GM12878 (cell line): ENCODE measurements around the gene ASS1. TPM values are rescaled to one million over a fixed set of nuclear protein-coding genes. Genes with fewer than 3 reads are reported as not detected.

Source experiments
- ATAC-seq: fragments of 200-7000 bp; cut with Tn5 transposase; 3 replicates; pipeline ENCODE4 v1.9.1; 2020; ENCODE audit warnings: mild to moderate bottlenecking, moderate library complexity
- BruUV-seq: library from RNA; stranded (reverse); fragments of 400-500 nt; replicated peaks from 2 replicates; lab custom pipeline; 2021; lab: Mats Ljungman, UMichigan
- CTCF ChIA-PET: fragments of 300-600 bp; sonication (Branson Sonifier 250); formaldehyde crosslinking; extraction: SDS; loops from one replicate; lab custom pipeline; 2021; ENCODE audit warnings: inconsistent platforms; lab: Yijun Ruan, JAX
- POLR2A ChIA-PET: fragments of 350-600 bp; formaldehyde crosslinking; extraction: SDS; loops from one replicate; lab custom pipeline; 2021; ENCODE audit warnings: inconsistent platforms; lab: Charles Lee
- RAD21 ChIA-PET: fragments of 300-600 bp; sonication (Branson Sonifier 250); formaldehyde crosslinking; loops from one replicate; lab custom pipeline; 2023; ENCODE audit warnings: antibody characterized with exemption; ENCODE audit not compliant: unreplicated experiment; lab: Charles Lee
- SMC1A ChIA-PET: fragments of 300-600 bp; sonication (Branson Sonifier 250); formaldehyde crosslinking; loops from one replicate; lab custom pipeline; 2023; ENCODE audit not compliant: unreplicated experiment, uncharacterized antibody; lab: Charles Lee
- DNase-seq: peaks from one replicate; pipeline ENCODE4 v3.0.0-alpha.2; 2011; ENCODE audit warnings: low read depth, low spot score
- FAIRE-seq: peaks from 3 replicates; lab custom pipeline; 2011; peaks lifted over from hg19 to GRCh38; lab: Jason Lieb, UNC
- H2AFZ ChIP-seq: 2 replicates; pipeline ENCODE4 v1.6.0; 2011; ENCODE audit warnings: low read depth, low read length, control low read depth; ENCODE audit not compliant: control insufficient read depth
- H3K27ac ChIP-seq: 2 replicates; pipeline ENCODE4 v1.5.1; 2011; ENCODE audit warnings: control low read depth; ENCODE audit not compliant: control insufficient read depth, insufficient read depth
- H3K27me3 ChIP-seq, 2 experiments: replicated peaks in 1 of 2; 2 replicates each; pipeline versions ENCODE4 v1.6.0 to v1.6.1; 2011; ENCODE audit warnings: low read length in 1 of 2; ENCODE audit not compliant: control insufficient read depth in 2 of 2, insufficient read depth in 2 of 2
- H3K36me3 ChIP-seq, 2 experiments: 2 replicates each; pipeline ENCODE4 v1.5.1; 2011; ENCODE audit warnings: low read length in 1 of 2; ENCODE audit not compliant: control insufficient read depth in 2 of 2, insufficient read depth in 2 of 2
- H3K4me1 ChIP-seq: 2 replicates; pipeline ENCODE4 v1.6.1; 2011; ENCODE audit warnings: mild to moderate bottlenecking, low read length, moderate library complexity, mixed read lengths; ENCODE audit not compliant: control insufficient read depth, insufficient read depth
- H3K4me2 ChIP-seq: 2 replicates; pipeline ENCODE4 v1.6.0; 2011; ENCODE audit warnings: control low read depth; ENCODE audit not compliant: control insufficient read depth, insufficient read depth
- H3K4me3 ChIP-seq: fragments of 200-600 bp; sonication (generic); 2 replicates; pipeline ENCODE4 v1.5.1; 2016
- H3K79me2 ChIP-seq: 2 replicates; pipeline ENCODE4 v1.6.0; 2011; ENCODE audit warnings: low read length; ENCODE audit not compliant: control insufficient read depth, insufficient read depth
- H3K9ac ChIP-seq: 2 replicates; pipeline ENCODE4 v1.8.0; 2011; ENCODE audit warnings: low read length, control low read depth, mixed read lengths; ENCODE audit not compliant: control insufficient read depth, insufficient read depth
- H3K9me3 ChIP-seq: replicated peaks from 3 replicates; pipeline ENCODE4 v1.5.1; 2011; ENCODE audit warnings: mild to moderate bottlenecking, low read length; ENCODE audit not compliant: control insufficient read depth, insufficient read depth
- H4K20me1 ChIP-seq: 2 replicates; pipeline ENCODE4 v1.6.0; 2011; ENCODE audit not compliant: control insufficient read depth, insufficient read depth
- ASH2L ChIP-seq: fragments of 300-600, 200-600 bp; sonication (generic); IDR thresholded peaks from 2 replicates; pipeline ENCODE4 v1.6.1; 2017; ENCODE audit warnings: low read depth, mild to moderate bottlenecking, borderline replicate concordance
- BHLHE40 ChIP-seq, 2 experiments: fragments of 450-650 bp in 1 of 2; IDR thresholded peaks; 2 replicates each; pipeline ENCODE4 v1.6.1; 2011 to 2017; ENCODE audit warnings: low read depth in 2 of 2, borderline replicate concordance in 1 of 2, improper control_type of control experiment in 1 of 2, low read length in 1 of 2, mild to moderate bottlenecking in 1 of 2
- CBFB ChIP-seq: IDR thresholded peaks from 2 replicates; pipeline ENCODE4 v1.6.1; 2016; ENCODE audit warnings: antibody characterized with exemption, low read depth
- EP300 ChIP-seq, 2 experiments: fragments of 150-350 bp in 1 of 2; IDR thresholded peaks; 2 replicates each; pipeline ENCODE4 v1.6.1; 2011 to 2012; ENCODE audit warnings: low read depth in 2 of 2, low read length in 2 of 2, borderline replicate concordance in 1 of 2, improper control_type of control experiment in 1 of 2, inconsistent platforms in 1 of 2; ENCODE audit not compliant: control insufficient read depth in 1 of 2
- FOS ChIP-seq: IDR thresholded peaks from 3 replicates; pipeline ENCODE4 v1.6.1; 2011; ENCODE audit warnings: borderline replicate concordance; ENCODE audit not compliant: insufficient read length; ENCODE audit errors: extremely low read depth
- HDGF ChIP-seq: fragments of 450-650 bp; IDR thresholded peaks from 2 replicates; pipeline ENCODE4 v1.6.1; 2016; ENCODE audit warnings: antibody characterized with exemption
- IKZF2 ChIP-seq, 2 experiments: fragments of 450-650 bp; IDR thresholded peaks; 2 replicates each; pipeline ENCODE4 v1.6.1; 2017; ENCODE audit warnings: mild to moderate bottlenecking in 2 of 2, moderate library complexity in 2 of 2
- JUND ChIP-seq: IDR thresholded peaks from 2 replicates; pipeline ENCODE4 v1.6.1; 2012; ENCODE audit warnings: low read depth, mild to moderate bottlenecking, low read length, improper control_type of control experiment, moderate library complexity
- SMARCA5 ChIP-seq: fragments of 450-650 bp; IDR thresholded peaks from 2 replicates; pipeline ENCODE4 v1.6.1; 2017; ENCODE audit warnings: mild to moderate bottlenecking
- WRNIP1 ChIP-seq: IDR thresholded peaks from 2 replicates; pipeline ENCODE4 v1.6.1; 2011; ENCODE audit warnings: low read depth, low read length, improper control_type of control experiment, borderline replicate concordance
- WGBS: methylation state at CpG from one replicate; pipeline ENCODE4 v1.1.6; 2016; ENCODE audit warnings: low lambda C conversion rate; ENCODE audit not compliant: insufficient replicate concordance, insufficient coverage; ENCODE audit errors: missing lambda C conversion rate; 5-methylcytosine and 5-hydroxymethylcytosine counted together
- in situ Hi-C: fragments of 300-500 bp; cut with MboI; formaldehyde crosslinking; loops from 9 replicates; pipeline ENCODE4 v1.14.3; 2018; ENCODE audit warnings: mixed read lengths
- intact Hi-C: fragments of 100-400 bp; cut with micrococcal nuclease; formaldehyde crosslinking; loops from one replicate; pipeline ENCODE4 v1.14.2; 2022; ENCODE audit not compliant: unreplicated experiment
- polyA plus RNA-seq, 11 experiments: library from polyadenylated mRNA; depleted of rRNA in 4 of 11; unstranded in 6 of 11; stranded (reverse) in 5 of 11; fragments of >200 nt; fragmentation: Nextera tagmentation in 4 of 11; fragmentation: Illumina TruSeq in 1 of 11; extraction: Ambion mirVana in 4 of 11; extraction: Trizol in 1 of 11; gene quantifications; 1 replicate in 1 of 11; 2 replicates in 10 of 11; pipeline versions ENCODE4 v1.2.1 to v1.2.3, GENCODE V29; 2011 to 2016; ENCODE audit warnings: inconsistent platforms in 2 of 11, missing spikeins in 2 of 11, low read depth in 1 of 11
- total RNA-seq, 4 experiments: library from RNA; depleted of rRNA in 3 of 4; stranded (reverse); fragments of >200 nt in 3 of 4; fragmentation: Illumina TruSeq in 1 of 4; extraction: Trizol in 1 of 4; gene quantifications; 2 replicates each; pipeline versions ENCODE4 v1.2.1 to v1.2.3, GENCODE V29; 2013 to 2021
- TF ChIP-seq, protein P1 (sequence below): fragments of 150-350 bp; IDR thresholded peaks from 2 replicates; pipeline ENCODE4 v1.6.1; 2014; ENCODE audit warnings: mild to moderate bottlenecking, low read depth, low read length
- TF ChIP-seq, protein P2 (sequence below): fragments of 450-650 bp; IDR thresholded peaks from 2 replicates; pipeline ENCODE4 v1.6.1; 2017; ENCODE audit warnings: low read depth, mild to moderate bottlenecking, moderate library complexity
- TF ChIP-seq, protein P3 (sequence below): fragments of 450-650 bp; IDR thresholded peaks from 2 replicates; pipeline ENCODE4 v1.6.1; 2018; ENCODE audit warnings: borderline replicate concordance, mild to moderate bottlenecking; ENCODE audit not compliant: partially characterized antibody
- TF ChIP-seq, protein P4 (sequence below): IDR thresholded peaks from 2 replicates; pipeline ENCODE4 v1.6.1; 2012; ENCODE audit warnings: mild to moderate bottlenecking, low read depth, low read length

Gene ASS1
- total and polyA plus RNA-seq, 10 of the 15 experiments (the other 5 are each of a cell fraction or from before 2014, with no cell fraction given): 0.10 to 6.1 (median 0.28) TPM; not detected in 3

DNA sequence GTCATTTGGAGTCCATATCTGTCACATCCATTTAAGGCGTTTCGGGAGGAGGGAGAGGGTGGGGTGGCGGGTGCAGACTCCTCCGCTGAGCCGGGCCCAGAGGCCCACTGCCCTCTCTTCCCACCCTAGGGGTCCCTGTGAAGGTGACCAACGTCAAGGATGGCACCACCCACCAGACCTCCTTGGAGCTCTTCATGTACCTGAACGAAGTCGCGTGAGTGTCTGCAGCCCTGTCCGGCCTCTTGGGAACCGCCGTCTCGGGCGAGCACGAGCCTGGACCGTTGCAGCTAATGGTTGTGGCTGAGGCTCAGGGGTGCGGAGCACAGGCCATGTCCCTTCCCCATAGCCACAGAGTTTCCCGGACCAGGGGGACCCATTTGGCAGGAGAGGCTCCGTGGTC lies 34.8 kb downstream of the ASS1 start:
- H2AFZ ChIP-seq: no peak overlapping the region
- H3K9me3 ChIP-seq: no peaks in the 10 kb centered on the region
- H3K27me3 ChIP-seq: peaks cover 0 to 5% of the 10 kb centered on the region in 2 experiments; a peak in 2 of 4 replicates
- ChIA-PET CTCF (interaction anchor here (0.6 kb wide), 1 partner anchor 56 kb away, joined by 3 read pairs; no protein-coding TSS in a partner anchor), RAD21 (no interaction called here), SMC1A (interaction anchor here (0.6 kb wide), 1 partner anchor 14 kb away, joined by 3 read pairs; no protein-coding TSS in a partner anchor), POLR2A (no interaction called here)
- intact Hi-C loops: no loop called here
- no peaks in the 10 kb centered on the region for H3K36me3 ChIP-seq
- no peaks in the 10 kb centered on the region for H3K79me2 ChIP-seq
- no peak overlapping the region for H3K27ac ChIP-seq
- H3K4me2 ChIP-seq: no peak overlapping the region
- no peaks in the 10 kb centered on the region for H3K4me1 ChIP-seq
- H3K4me3 ChIP-seq: no peak overlapping the region
- no TSS peak for BruUV-seq
- no peak for FAIRE-seq
- 63% methylated on average over 18 of the region's 19 CpGs for WGBS
- no peak overlapping the region for H3K9ac ChIP-seq
- no peak for ATAC-seq
- no peak for DNase-seq
- no peaks in the 10 kb centered on the region for H4K20me1 ChIP-seq
- in situ Hi-C loops: no loop called here
- TF ChIP-seq, protein P1, sequence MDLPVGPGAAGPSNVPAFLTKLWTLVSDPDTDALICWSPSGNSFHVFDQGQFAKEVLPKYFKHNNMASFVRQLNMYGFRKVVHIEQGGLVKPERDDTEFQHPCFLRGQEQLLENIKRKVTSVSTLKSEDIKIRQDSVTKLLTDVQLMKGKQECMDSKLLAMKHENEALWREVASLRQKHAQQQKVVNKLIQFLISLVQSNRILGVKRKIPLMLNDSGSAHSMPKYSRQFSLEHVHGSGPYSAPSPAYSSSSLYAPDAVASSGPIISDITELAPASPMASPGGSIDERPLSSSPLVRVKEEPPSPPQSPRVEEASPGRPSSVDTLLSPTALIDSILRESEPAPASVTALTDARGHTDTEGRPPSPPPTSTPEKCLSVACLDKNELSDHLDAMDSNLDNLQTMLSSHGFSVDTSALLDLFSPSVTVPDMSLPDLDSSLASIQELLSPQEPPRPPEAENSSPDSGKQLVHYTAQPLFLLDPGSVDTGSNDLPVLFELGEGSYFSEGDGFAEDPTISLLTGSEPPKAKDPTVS: no peak
- TF ChIP-seq SMARCA5 (no peak), EP300 (IDR thresholded peaks at IDR 0.05; ENCODE audit: borderline replicate concordance in 1 of 2, control insufficient read depth in 1 of 2, low read depth in 2 of 2, low read length in 2 of 2) (no peak), FOS (no peak), BHLHE40 (IDR thresholded peaks at IDR 0.05; ENCODE audit: borderline replicate concordance in 1 of 2, low read depth in 2 of 2, low read length in 1 of 2) (no peak), WRNIP1 (no peak), ASH2L (no peak), CBFB (no peak), IKZF2 (IDR thresholded peaks at IDR 0.05) (no peak), JUND (no peak), HDGF (no peak)
- TF ChIP-seq, protein P2, sequence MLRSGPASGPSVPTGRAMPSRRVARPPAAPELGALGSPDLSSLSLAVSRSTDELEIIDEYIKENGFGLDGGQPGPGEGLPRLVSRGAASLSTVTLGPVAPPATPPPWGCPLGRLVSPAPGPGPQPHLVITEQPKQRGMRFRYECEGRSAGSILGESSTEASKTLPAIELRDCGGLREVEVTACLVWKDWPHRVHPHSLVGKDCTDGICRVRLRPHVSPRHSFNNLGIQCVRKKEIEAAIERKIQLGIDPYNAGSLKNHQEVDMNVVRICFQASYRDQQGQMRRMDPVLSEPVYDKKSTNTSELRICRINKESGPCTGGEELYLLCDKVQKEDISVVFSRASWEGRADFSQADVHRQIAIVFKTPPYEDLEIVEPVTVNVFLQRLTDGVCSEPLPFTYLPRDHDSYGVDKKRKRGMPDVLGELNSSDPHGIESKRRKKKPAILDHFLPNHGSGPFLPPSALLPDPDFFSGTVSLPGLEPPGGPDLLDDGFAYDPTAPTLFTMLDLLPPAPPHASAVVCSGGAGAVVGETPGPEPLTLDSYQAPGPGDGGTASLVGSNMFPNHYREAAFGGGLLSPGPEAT: no peak
- TF ChIP-seq, protein P3, sequence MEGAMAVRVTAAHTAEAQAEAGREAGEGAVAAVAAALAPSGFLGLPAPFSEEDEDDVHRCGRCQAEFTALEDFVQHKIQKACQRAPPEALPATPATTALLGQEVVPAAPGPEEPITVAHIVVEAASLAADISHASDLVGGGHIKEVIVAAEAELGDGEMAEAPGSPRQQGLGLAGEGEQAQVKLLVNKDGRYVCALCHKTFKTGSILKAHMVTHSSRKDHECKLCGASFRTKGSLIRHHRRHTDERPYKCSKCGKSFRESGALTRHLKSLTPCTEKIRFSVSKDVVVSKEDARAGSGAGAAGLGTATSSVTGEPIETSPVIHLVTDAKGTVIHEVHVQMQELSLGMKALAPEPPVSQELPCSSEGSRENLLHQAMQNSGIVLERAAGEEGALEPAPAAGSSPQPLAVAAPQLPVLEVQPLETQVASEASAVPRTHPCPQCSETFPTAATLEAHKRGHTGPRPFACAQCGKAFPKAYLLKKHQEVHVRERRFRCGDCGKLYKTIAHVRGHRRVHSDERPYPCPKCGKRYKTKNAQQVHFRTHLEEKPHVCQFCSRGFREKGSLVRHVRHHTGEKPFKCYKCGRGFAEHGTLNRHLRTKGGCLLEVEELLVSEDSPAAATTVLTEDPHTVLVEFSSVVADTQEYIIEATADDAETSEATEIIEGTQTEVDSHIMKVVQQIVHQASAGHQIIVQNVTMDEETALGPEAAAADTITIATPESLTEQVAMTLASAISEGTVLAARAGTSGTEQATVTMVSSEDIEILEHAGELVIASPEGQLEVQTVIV: no peak
- TF ChIP-seq, protein P4, sequence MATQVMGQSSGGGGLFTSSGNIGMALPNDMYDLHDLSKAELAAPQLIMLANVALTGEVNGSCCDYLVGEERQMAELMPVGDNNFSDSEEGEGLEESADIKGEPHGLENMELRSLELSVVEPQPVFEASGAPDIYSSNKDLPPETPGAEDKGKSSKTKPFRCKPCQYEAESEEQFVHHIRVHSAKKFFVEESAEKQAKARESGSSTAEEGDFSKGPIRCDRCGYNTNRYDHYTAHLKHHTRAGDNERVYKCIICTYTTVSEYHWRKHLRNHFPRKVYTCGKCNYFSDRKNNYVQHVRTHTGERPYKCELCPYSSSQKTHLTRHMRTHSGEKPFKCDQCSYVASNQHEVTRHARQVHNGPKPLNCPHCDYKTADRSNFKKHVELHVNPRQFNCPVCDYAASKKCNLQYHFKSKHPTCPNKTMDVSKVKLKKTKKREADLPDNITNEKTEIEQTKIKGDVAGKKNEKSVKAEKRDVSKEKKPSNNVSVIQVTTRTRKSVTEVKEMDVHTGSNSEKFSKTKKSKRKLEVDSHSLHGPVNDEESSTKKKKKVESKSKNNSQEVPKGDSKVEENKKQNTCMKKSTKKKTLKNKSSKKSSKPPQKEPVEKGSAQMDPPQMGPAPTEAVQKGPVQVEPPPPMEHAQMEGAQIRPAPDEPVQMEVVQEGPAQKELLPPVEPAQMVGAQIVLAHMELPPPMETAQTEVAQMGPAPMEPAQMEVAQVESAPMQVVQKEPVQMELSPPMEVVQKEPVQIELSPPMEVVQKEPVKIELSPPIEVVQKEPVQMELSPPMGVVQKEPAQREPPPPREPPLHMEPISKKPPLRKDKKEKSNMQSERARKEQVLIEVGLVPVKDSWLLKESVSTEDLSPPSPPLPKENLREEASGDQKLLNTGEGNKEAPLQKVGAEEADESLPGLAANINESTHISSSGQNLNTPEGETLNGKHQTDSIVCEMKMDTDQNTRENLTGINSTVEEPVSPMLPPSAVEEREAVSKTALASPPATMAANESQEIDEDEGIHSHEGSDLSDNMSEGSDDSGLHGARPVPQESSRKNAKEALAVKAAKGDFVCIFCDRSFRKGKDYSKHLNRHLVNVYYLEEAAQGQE: no peak
